ENCODE measurements around the gene ARGFX. TPM values are rescaled to one million over a fixed set of nuclear protein-coding genes. Genes with fewer than 3 reads are reported as not detected.

ARGFX gene
- total RNA-seq: not detected

GRCh38 chr3:121567649-121568048, at the start of gene ARGFX:
TSS of gene ARGFX (plus strand) at chr3:121567949. CDS start at chr3:121570714, 2,765 bp downstream.

GRCh38 chr3:121545574-121546455, 21.9 kb upstream of the ARGFX start, which contains the start of gene POLQ:
TSS of gene POLQ (minus strand) at chr3:121545988. CDS start at chr3:121545877, 111 bp downstream.

GRCh38 chr3:121592856-121593702, 25.3 kb downstream of the ARGFX start, which contains the start of gene FBXO40:
TSS of gene FBXO40 (plus strand) at chr3:121593379. CDS start at chr3:121620576, 27,197 bp downstream.

Other genes with a start within 250 kb of the ARGFX start
- 5.6 TPM for gene POLQ, start 22.0 kb upstream of the ARGFX start, total RNA-seq
- gene FBXO40, start 25.4 kb downstream of the ARGFX start, total RNA-seq: 0.22 TPM
- 7.0 TPM for gene HCLS1, start 93.0 kb downstream of the ARGFX start, total RNA-seq
- 90.4 TPM for gene GOLGB1, start 181.8 kb downstream of the ARGFX start, total RNA-seq